H9 (cell line): ENCODE measurements around the gene LIX1L. TPM values are rescaled to one million over a fixed set of nuclear protein-coding genes. Genes with fewer than 3 reads are reported as not detected.

ENCODE experiments used
- DNase-seq: peaks from one replicate; pipeline ENCODE4 v3.0.0-alpha.2; 2017
- H2AFZ ChIP-seq: one replicate; pipeline ENCODE4 v1.6.1; 2013; ENCODE audit warnings: mild to moderate bottlenecking, low read length, control low read depth, moderate library complexity
- H2AK5ac ChIP-seq: 2 replicates; pipeline ENCODE4 v1.6.1; 2013; ENCODE audit warnings: low read length, control low read depth, mixed read lengths; ENCODE audit not compliant: insufficient read length
- H2BK120ac ChIP-seq: one replicate; pipeline ENCODE4 v1.6.1; 2013; ENCODE audit warnings: low read depth, mild to moderate bottlenecking, low read length, control low read depth, inconsistent platforms; ENCODE audit not compliant: poor library complexity, severe bottlenecking
- H2BK12ac ChIP-seq: 2 replicates; pipeline ENCODE4 v1.6.1; 2013; ENCODE audit warnings: low read length, control low read depth, mixed read lengths, low read depth; ENCODE audit not compliant: insufficient read length
- H2BK15ac ChIP-seq: 2 replicates; pipeline ENCODE4 v1.6.1; 2013; ENCODE audit warnings: low read depth, low read length, control low read depth
- H2BK20ac ChIP-seq: one replicate; pipeline ENCODE4 v1.6.1; 2013; ENCODE audit warnings: low read depth, mild to moderate bottlenecking, low read length, control low read depth, inconsistent platforms; ENCODE audit not compliant: poor library complexity, severe bottlenecking
- H2BK5ac ChIP-seq: 2 replicates; pipeline ENCODE4 v1.6.1; 2013; ENCODE audit warnings: low read length, control low read depth, mixed read lengths; ENCODE audit not compliant: insufficient read length
- H3K14ac ChIP-seq: 2 replicates; pipeline ENCODE4 v1.6.1; 2013; ENCODE audit warnings: low read length, control low read depth; ENCODE audit not compliant: insufficient read depth
- H3K18ac ChIP-seq: 2 replicates; pipeline ENCODE4 v1.6.1; 2013; ENCODE audit warnings: low read depth, mild to moderate bottlenecking, mixed read lengths, low read length, control low read depth; ENCODE audit not compliant: insufficient read length
- H3K23ac ChIP-seq: 2 replicates; pipeline ENCODE4 v1.6.1; 2013; ENCODE audit warnings: low read length, control low read depth, mixed read lengths, low read depth; ENCODE audit not compliant: insufficient read length
- H3K23me2 ChIP-seq: 2 replicates; pipeline ENCODE4 v1.6.1; 2013; ENCODE audit warnings: low read depth, mild to moderate bottlenecking, mixed read lengths, low read length, control low read depth; ENCODE audit not compliant: insufficient read length, poor library complexity, severe bottlenecking
- H3K27ac ChIP-seq: 2 replicates; pipeline ENCODE4 v1.5.1; 2013; ENCODE audit warnings: low read length, control low read depth, mixed read lengths, low read depth; ENCODE audit not compliant: insufficient read length
- H3K27me3 ChIP-seq: 2 replicates; pipeline ENCODE4 v1.6.1; 2013; ENCODE audit warnings: low read length, control low read depth, inconsistent platforms; ENCODE audit not compliant: insufficient read depth
- H3K4ac ChIP-seq: 2 replicates; pipeline ENCODE4 v1.6.1; 2013; ENCODE audit warnings: low read depth, mild to moderate bottlenecking, control low read depth, inconsistent platforms, low read length, moderate library complexity
- H3K4me1 ChIP-seq: 2 replicates; pipeline ENCODE4 v1.6.1; 2013; ENCODE audit warnings: low read length, control low read depth, inconsistent platforms; ENCODE audit not compliant: insufficient read depth
- H3K4me2 ChIP-seq: 2 replicates; pipeline ENCODE4 v1.6.1; 2013; ENCODE audit warnings: low read length, control low read depth, mixed read lengths; ENCODE audit not compliant: insufficient read length, insufficient read depth
- H3K56ac ChIP-seq: 2 replicates; pipeline ENCODE4 v1.6.1; 2013; ENCODE audit warnings: low read depth, mild to moderate bottlenecking, mixed read lengths, low read length, control low read depth; ENCODE audit not compliant: insufficient read length
- H3K79me1 ChIP-seq: 2 replicates; pipeline ENCODE4 v1.6.1; 2013; ENCODE audit warnings: low read depth, mild to moderate bottlenecking, moderate library complexity, low read length, control low read depth, inconsistent platforms; ENCODE audit not compliant: insufficient read depth, poor library complexity, severe bottlenecking
- H3K79me2 ChIP-seq: 2 replicates; pipeline ENCODE4 v1.6.1; 2013; ENCODE audit warnings: low read length, control low read depth, inconsistent platforms; ENCODE audit not compliant: insufficient read depth
- H3K9ac ChIP-seq: 2 replicates; pipeline ENCODE4 v1.6.1; 2013; ENCODE audit warnings: low read length, control low read depth, mixed read lengths; ENCODE audit not compliant: insufficient read length; ENCODE audit errors: extremely low read depth
- H3K9me3 ChIP-seq: one replicate; pipeline ENCODE4 v1.6.1; 2013; ENCODE audit warnings: low read depth, low read length, inconsistent platforms; ENCODE audit not compliant: control insufficient read depth
- H3T11ph ChIP-seq: one replicate; pipeline ENCODE4 v1.6.1; 2013; ENCODE audit warnings: mild to moderate bottlenecking, low read length, control low read depth, inconsistent platforms
- H4K20me1 ChIP-seq: one replicate; pipeline ENCODE4 v1.6.1; 2013; ENCODE audit not compliant: control insufficient read depth, insufficient read length, insufficient read depth
- H4K5ac ChIP-seq: 2 replicates; pipeline ENCODE4 v1.6.1; 2013; ENCODE audit warnings: low read depth, mild to moderate bottlenecking, mixed read lengths, low read length, control low read depth; ENCODE audit not compliant: insufficient read length
- H4K8ac ChIP-seq: replicated peaks from 2 replicates; pipeline ENCODE4 v1.6.1; 2013; ENCODE audit warnings: low read length, control low read depth, mixed read lengths, low read depth; ENCODE audit not compliant: insufficient read length
- H4K91ac ChIP-seq: 2 replicates; pipeline ENCODE4 v1.6.1; 2013; ENCODE audit warnings: low read depth, mild to moderate bottlenecking, moderate library complexity, mixed read lengths, low read length, control low read depth; ENCODE audit not compliant: insufficient read length
- H3K27ac Mint-ChIP-seq, 3 experiments: 2 replicates in 2 of 3; 3 replicates in 1 of 3; pipeline ENCODE4 v1.8.0; 2020 to 2021; ENCODE audit warnings: mixed read lengths in 3 of 3, mild to moderate bottlenecking in 1 of 3, moderate library complexity in 1 of 3
- H3K27me3 Mint-ChIP-seq: 2 replicates; pipeline ENCODE4 v1.8.0; 2021; ENCODE audit warnings: low read depth, mild to moderate bottlenecking, moderate library complexity, mixed read lengths
- H3K36me3 Mint-ChIP-seq, 3 experiments: 2 replicates in 2 of 3; 3 replicates in 1 of 3; pipeline ENCODE4 v1.8.0; 2020 to 2021; ENCODE audit warnings: low read depth in 3 of 3, mixed read lengths in 3 of 3; ENCODE audit not compliant: insufficient read depth in 1 of 3
- H3K4me1 Mint-ChIP-seq, 2 experiments: 2 replicates each; pipeline ENCODE4 v1.8.0; 2020; ENCODE audit warnings: mixed read lengths in 2 of 2
- H3K4me3 Mint-ChIP-seq, 2 experiments: 2 replicates in 1 of 2; 3 replicates in 1 of 2; pipeline ENCODE4 v1.8.0; 2020 to 2021; ENCODE audit warnings: mild to moderate bottlenecking in 2 of 2, mixed read lengths in 2 of 2, moderate library complexity in 1 of 2
- H3K9me3 Mint-ChIP-seq, 2 experiments: 2 replicates in 1 of 2; 3 replicates in 1 of 2; pipeline ENCODE4 v1.8.0; 2020; ENCODE audit warnings: mild to moderate bottlenecking in 2 of 2, mixed read lengths in 2 of 2, moderate library complexity in 1 of 2
- WGBS: extraction: QIAGEN DNeasy Blood & Tissue Kit; methylation state at CpG from one replicate; pipeline ENCODE4 v1.1.7; 2013; ENCODE audit warnings: missing lambda C conversion rate, low lambda C conversion rate, mixed read lengths; ENCODE audit not compliant: insufficient read length; ENCODE audit errors: extremely low coverage; 5-methylcytosine and 5-hydroxymethylcytosine counted together
- total RNA-seq: library from RNA; stranded (reverse); gene quantifications from 2 replicates; pipeline ENCODE4 v1.2.1, GENCODE V29; 2021
- TF ChIP-seq, protein P1 (sequence below): fragments of 200-600 bp; sonication (generic); conservative IDR thresholded peaks from 3 replicates; pipeline ENCODE4 v1.8.0; 2021; ENCODE audit warnings: antibody characterized with exemption, mild to moderate bottlenecking

Gene LIX1L
- total RNA-seq, 1 experiment from 2014 or later = 5.9 TPM

DNA sequence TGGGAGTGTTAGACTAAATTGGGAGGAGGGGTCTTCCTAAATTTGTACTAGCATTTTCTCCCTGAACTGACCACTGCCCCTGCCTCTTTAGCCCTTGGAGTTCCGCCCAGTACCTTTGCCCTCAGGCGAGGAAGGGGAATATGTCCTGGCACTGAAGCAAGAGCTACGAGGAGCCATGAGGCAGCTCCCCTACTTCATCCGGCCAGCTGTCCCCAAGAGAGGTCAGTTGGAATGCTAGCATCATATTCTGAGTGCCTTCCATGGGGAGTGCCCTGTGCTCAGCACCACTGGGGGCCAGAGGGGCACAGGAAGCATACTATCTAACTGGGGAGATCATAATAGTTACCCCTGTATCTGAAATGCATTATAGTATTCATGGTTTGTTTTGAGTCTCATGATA is 17.4 kb upstream of the LIX1L start:
- Histone ChIP-seq H2AK5ac (no peak overlapping the region), H3K56ac (no peak overlapping the region), H3K18ac (no peak overlapping the region), H3K79me1 (no peaks in the 10 kb centered on the region), H2BK15ac (no peak overlapping the region), H2BK5ac (no peak overlapping the region), H3K14ac (0 out of 2 replicates have a peak overlapping the region, but pooled peaks have one; percentile 24), H2BK120ac (no peak overlapping the region), H3K23ac (no peak overlapping the region), H3T11ph (no peak overlapping the region), H3K9me3 (no peaks in the 10 kb centered on the region), H3K23me2 (no peaks in the 10 kb centered on the region), H3K79me2 (no peaks in the 10 kb centered on the region), H3K4me1 (peaks cover 7% of the 10 kb centered on the region), H3K4ac (no peak overlapping the region), H4K5ac (no peak overlapping the region), H3K9ac (no peak overlapping the region), H2BK12ac (no peak overlapping the region), H4K91ac (no peak overlapping the region), H3K27me3 (no peaks in the 10 kb centered on the region), H3K27ac (no peak overlapping the region), H4K20me1 (no peaks in the 10 kb centered on the region), H3K4me2 (no peak overlapping the region), H2BK20ac (no peak overlapping the region), H4K8ac (no peak overlapping the region), H2AFZ (no peak overlapping the region)
- Mint-ChIP-seq H3K9me3 (no peaks in the 10 kb centered on the region), H3K4me3 (no peak overlapping the region), H3K4me1 (peaks cover 0 to 6% of the 10 kb centered on the region in 2 experiments; a peak in 2 of 4 replicates), H3K27me3 (no peaks in the 10 kb centered on the region), H3K36me3 (no peaks in the 10 kb centered on the region), H3K27ac (no peak overlapping the region; a peak in 2 of 7 replicates)
- no peak for DNase-seq
- TF ChIP-seq, protein P1, sequence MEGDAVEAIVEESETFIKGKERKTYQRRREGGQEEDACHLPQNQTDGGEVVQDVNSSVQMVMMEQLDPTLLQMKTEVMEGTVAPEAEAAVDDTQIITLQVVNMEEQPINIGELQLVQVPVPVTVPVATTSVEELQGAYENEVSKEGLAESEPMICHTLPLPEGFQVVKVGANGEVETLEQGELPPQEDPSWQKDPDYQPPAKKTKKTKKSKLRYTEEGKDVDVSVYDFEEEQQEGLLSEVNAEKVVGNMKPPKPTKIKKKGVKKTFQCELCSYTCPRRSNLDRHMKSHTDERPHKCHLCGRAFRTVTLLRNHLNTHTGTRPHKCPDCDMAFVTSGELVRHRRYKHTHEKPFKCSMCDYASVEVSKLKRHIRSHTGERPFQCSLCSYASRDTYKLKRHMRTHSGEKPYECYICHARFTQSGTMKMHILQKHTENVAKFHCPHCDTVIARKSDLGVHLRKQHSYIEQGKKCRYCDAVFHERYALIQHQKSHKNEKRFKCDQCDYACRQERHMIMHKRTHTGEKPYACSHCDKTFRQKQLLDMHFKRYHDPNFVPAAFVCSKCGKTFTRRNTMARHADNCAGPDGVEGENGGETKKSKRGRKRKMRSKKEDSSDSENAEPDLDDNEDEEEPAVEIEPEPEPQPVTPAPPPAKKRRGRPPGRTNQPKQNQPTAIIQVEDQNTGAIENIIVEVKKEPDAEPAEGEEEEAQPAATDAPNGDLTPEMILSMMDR = no peak
- no CpG with 5 or more reads among the region's 4 CpGs for WGBS
